RWPE1 (cell line): ENCODE data around the gene HUWE1.
"Not testable (repeated sequence)": the region's sequence is repeated elsewhere in the genome, so short reads cannot be mapped to it uniquely, and the experiment has no call there.

Experiments
- CTCF ChIA-PET: fragments of 350-600 bp; sonication (Branson Sonifier 250); formaldehyde crosslinking; extraction: SDS; loops from one replicate; lab custom pipeline; 2021; lab: Yijun Ruan, JAX
- POLR2A ChIA-PET: fragments of 400-600 bp; formaldehyde crosslinking; extraction: SDS; loops from one replicate; lab custom pipeline; 2020; ENCODE audit warnings: antibody characterized with exemption; ENCODE audit not compliant: low non-redundant PET; lab: Yijun Ruan, JAX
- DNase-seq: peaks from one replicate; pipeline ENCODE4 v3.0.0; 2012; ENCODE audit warnings: low spot score
- H3K27ac ChIP-seq: fragments of 450-650 bp; 2 replicates; pipeline ENCODE4 v1.5.1; 2017
- CTCF ChIP-seq: fragments of 450-650 bp; conservative IDR thresholded peaks from 2 replicates; pipeline ENCODE4 v1.5.1; 2017; ENCODE audit warnings: low read depth, mild to moderate bottlenecking

HUWE1 gene

GRCh38 chrX:53686151-53686885 is at the start of gene HUWE1:
TSS of gene HUWE1 (minus strand) at chrX:53686719. CDS start at chrX:53654107, 32,612 bp downstream.
- H3K27ac ChIP-seq = peak within 1 kb of the TSS; percentile 84
- no peak for TF ChIP-seq CTCF
- POLR2A ChIA-PET = interaction anchor here (0.5 kb wide), 1 partner anchor 9 kb away, joined by 6 read pairs; no protein-coding TSS in a partner anchor
- CTCF ChIA-PET = interaction anchor here (0.6 kb wide), 2 partner anchors 140 to 150 kb away, joined by 4 to 6 read pairs; no protein-coding TSS in a partner anchor
- DNase-seq = peak; percentile 30

GRCh38 chrX:53732797-53733196 is 46.3 kb upstream of the HUWE1 start:
- H3K27ac ChIP-seq = no peak overlapping the region
- no peak for TF ChIP-seq CTCF
- CTCF ChIA-PET = no interaction called here
- POLR2A ChIA-PET = no interaction called here
- no peak for DNase-seq

GRCh38 chrX:53729751-53730150 is 43.2 kb upstream of the HUWE1 start:
- DNase-seq = no peak
- H3K27ac ChIP-seq = no peak overlapping the region
- no peak for TF ChIP-seq CTCF
- ChIA-PET POLR2A (no interaction called here), CTCF (interaction anchor here (1.0 kb wide), 1 partner anchor 23 kb away, joined by 3 read pairs; no protein-coding TSS in a partner anchor)

GRCh38 chrX:53728506-53728905 is 42.0 kb upstream of the HUWE1 start:
- H3K27ac ChIP-seq = no peak overlapping the region
- ChIA-PET POLR2A (no interaction called here), CTCF (no interaction called here)
- DNase-seq = no peak
- TF ChIP-seq CTCF = no peak

GRCh38 chrX:53724872-53725271 is 38.4 kb upstream of the HUWE1 start:
- TF ChIP-seq CTCF = no peak
- CTCF ChIA-PET = no interaction called here

GRCh38 chrX:53723381-53723780 is 36.9 kb upstream of the HUWE1 start:
- CTCF ChIA-PET = no interaction called here
- DNase-seq = no peak
- TF ChIP-seq CTCF = no peak
- H3K27ac ChIP-seq = no peak overlapping the region
- POLR2A ChIA-PET = no interaction called here

More at GRCh38 chrX:53724872-53725271, 38.4 kb upstream of the HUWE1 start:
- DNase-seq = no peak
- H3K27ac ChIP-seq = no peak overlapping the region
- POLR2A ChIA-PET = no interaction called here

- H3K27ac ChIP-seq, DNase-seq, POLR2A ChIA-PET, CTCF ChIA-PET: not testable (repeated sequence)
Measured at GRCh38 chrX:53721610-53722009, 35.1 kb upstream of the HUWE1 start.

GRCh38 chrX:53719666-53720065 is 33.1 kb upstream of the HUWE1 start:
- CTCF ChIA-PET, H3K27ac ChIP-seq: not testable (repeated sequence)

More at GRCh38 chrX:53719666-53720065, 33.1 kb upstream of the HUWE1 start:
- POLR2A ChIA-PET, DNase-seq: not testable (repeated sequence)
